ENCODE measurements around the gene PLIN1. TPM values are rescaled to one million over a fixed set of nuclear protein-coding genes. Genes with fewer than 3 reads are reported as not detected.

Gene PLIN1
- total RNA-seq, 2 donors from 2014 or later, result 13.0 to 277 TPM

GRCh38 chr15:89723031-89723430, 43.9 kb upstream of the PLIN1 start:
- 75 to 95% methylated on average over 3 of the region's 3 CpGs for WGBS, 2 donors

GRCh38 chr15:89714775-89715174, 35.6 kb upstream of the PLIN1 start:
- Histone ChIP-seq H3K4me3 (no peak overlapping the region), H3K9me3 (no peaks in the 10 kb centered on the region), H3K36me3 (replicated peaks in 1 of 2; ENCODE audit: insufficient read depth in 1 of 2, low read depth in 2 of 2) (no peaks in the 10 kb centered on the region), H3K27me3 (no peaks in the 10 kb centered on the region), H3K4me1 (no peaks in the 10 kb centered on the region), H3K27ac (no peak overlapping the region)
- TF ChIP-seq CTCF (IDR thresholded peaks at IDR 0.05) (no peak), POLR2A (IDR thresholded peaks at IDR 0.05) (no peak)
- 74 to 85% methylated on average over 2 of the region's 2 CpGs for WGBS, 2 donors
- intact Hi-C loops (cut with DNase I), result no loop called here
- ATAC-seq (no peak), DNase-seq (no peak)

More at GRCh38 chr15:89723031-89723430, 43.9 kb upstream of the PLIN1 start:
- H3K36me3 ChIP-seq (replicated peaks in 1 of 2; ENCODE audit: insufficient read depth in 1 of 2, low read depth in 2 of 2), result no peaks in the 10 kb centered on the region
- H3K9me3 ChIP-seq, result no peaks in the 10 kb centered on the region
- H3K4me1 ChIP-seq, result no peaks in the 10 kb centered on the region
- no peaks in the 10 kb centered on the region for H3K27me3 ChIP-seq
- intact Hi-C loops (cut with DNase I), result no loop called here
- TF ChIP-seq POLR2A (IDR thresholded peaks at IDR 0.05) (no peak), CTCF (IDR thresholded peaks at IDR 0.05) (no peak)
- ATAC-seq, result no peak
- H3K4me3 ChIP-seq, result no peak overlapping the region
- no peak overlapping the region for H3K27ac ChIP-seq
- no peak for DNase-seq

GRCh38 chr15:89707577-89707976, 28.4 kb upstream of the PLIN1 start:
- Histone ChIP-seq H3K27ac (no peak overlapping the region), H3K4me1 (no peaks in the 10 kb centered on the region), H3K9me3 (no peaks in the 10 kb centered on the region), H3K27me3 (no peaks in the 10 kb centered on the region), H3K36me3 (replicated peaks in 1 of 2; ENCODE audit: insufficient read depth in 1 of 2, low read depth in 2 of 2) (no peaks in the 10 kb centered on the region), H3K4me3 (no peak overlapping the region)
- DNase-seq, result no peak
- intact Hi-C loops (cut with DNase I), result no loop called here
- no peak for TF ChIP-seq POLR2A (IDR thresholded peaks at IDR 0.05)
- TF ChIP-seq CTCF (IDR thresholded peaks at IDR 0.05), result no peak
- ATAC-seq, result no peak
- 13 to 29% methylated on average over 1 of the region's 1 CpG for WGBS, 2 donors

- Histone ChIP-seq H3K36me3 (replicated peaks in 1 of 2; ENCODE audit: insufficient read depth in 1 of 2, low read depth in 2 of 2) (no peaks in the 10 kb centered on the region), H3K27ac (no peak overlapping the region), H3K27me3 (no peaks in the 10 kb centered on the region), H3K9me3 (no peaks in the 10 kb centered on the region), H3K4me3 (no peak overlapping the region), H3K4me1 (no peaks in the 10 kb centered on the region)
- intact Hi-C loops (cut with DNase I), result no loop called here
- DNase-seq, result no peak
- no peak for TF ChIP-seq POLR2A (IDR thresholded peaks at IDR 0.05)
- no peak for TF ChIP-seq CTCF (IDR thresholded peaks at IDR 0.05)
- ATAC-seq, result no peak
Measured at GRCh38 chr15:89704411-89704810, 25.2 kb upstream of the PLIN1 start.

GRCh38 chr15:89695198-89695597, 16.0 kb upstream of the PLIN1 start:
- peaks cover 4% of the 10 kb centered on the region for H3K4me1 ChIP-seq
- H3K27me3 ChIP-seq, result no peaks in the 10 kb centered on the region
- H3K36me3 ChIP-seq (replicated peaks in 1 of 2; ENCODE audit: insufficient read depth in 1 of 2, low read depth in 2 of 2), result no peaks in the 10 kb centered on the region
- H3K4me3 ChIP-seq, result no peak overlapping the region
- H3K9me3 ChIP-seq, result no peaks in the 10 kb centered on the region
- 85 to 88% methylated on average over 1 of the region's 1 CpG for WGBS, 2 donors
- ATAC-seq, result no peak
- H3K27ac ChIP-seq, result no peak overlapping the region
- no peak for DNase-seq
- intact Hi-C loops (cut with DNase I), result loop anchor here (10.0 kb wide), 1 partner anchor 50 kb away; no protein-coding TSS in a partner anchor
- TF ChIP-seq POLR2A (IDR thresholded peaks at IDR 0.05), result no peak
- no peak for TF ChIP-seq CTCF (IDR thresholded peaks at IDR 0.05)

Data from body of pancreas (tissue), 4 donors.